Endothelial cell of umbilical vein (primary cell): ENCODE data around the gene JMJD6.

Experiments
- EZH2 ChIP-seq: IDR thresholded peaks from 2 replicates; pipeline ENCODE4 v1.6.1; 2012; ENCODE audit warnings: borderline replicate concordance, low read depth, mild to moderate bottlenecking, moderate library complexity, low read length, inconsistent platforms; ENCODE audit not compliant: severe bottlenecking
- FOS ChIP-seq: IDR thresholded peaks from 2 replicates; pipeline ENCODE4 v1.6.1; 2011; ENCODE audit warnings: mild to moderate bottlenecking, low read length, moderate library complexity, borderline replicate concordance; ENCODE audit not compliant: insufficient read depth
- GATA2 ChIP-seq: IDR thresholded peaks from 2 replicates; pipeline ENCODE4 v1.7.0; 2011; ENCODE audit warnings: low read depth, mild to moderate bottlenecking, moderate library complexity, mixed read lengths, low read length; ENCODE audit not compliant: insufficient read length, insufficient read depth
- JUN ChIP-seq: IDR thresholded peaks from 2 replicates; pipeline ENCODE4 v1.6.1; 2011; ENCODE audit warnings: borderline replicate concordance, low read depth; ENCODE audit not compliant: insufficient read length, insufficient read depth
- POLR2A ChIP-seq: IDR thresholded peaks from 2 replicates; pipeline ENCODE4 v1.6.1; 2012; ENCODE audit warnings: low read depth, mild to moderate bottlenecking, control low read depth, low read length
- POLR2AphosphoS5 ChIP-seq: IDR thresholded peaks from 2 replicates; pipeline ENCODE4 v1.6.1; 2012; ENCODE audit warnings: low read depth, mild to moderate bottlenecking, control low read depth, low read length, moderate library complexity; ENCODE audit not compliant: insufficient read depth
- TF ChIP-seq, protein P1 (sequence below), 2 donors: IDR thresholded peaks; 1 replicate in 1 of 2; 2 replicates in 1 of 2; pipeline ENCODE4 v1.5.1; 2011; ENCODE audit warnings: low read length in 2 of 2, mild to moderate bottlenecking in 2 of 2, moderate library complexity in 2 of 2, control low read depth in 1 of 2, inconsistent platforms in 1 of 2, low read depth in 1 of 2; ENCODE audit not compliant: insufficient read depth in 1 of 2; ENCODE audit errors: extremely low read depth in 1 of 2
- TF ChIP-seq, protein P2 (sequence below): IDR thresholded peaks from 2 replicates; pipeline ENCODE4 v1.6.1; 2011; ENCODE audit not compliant: insufficient read depth, insufficient read length

DNA sequence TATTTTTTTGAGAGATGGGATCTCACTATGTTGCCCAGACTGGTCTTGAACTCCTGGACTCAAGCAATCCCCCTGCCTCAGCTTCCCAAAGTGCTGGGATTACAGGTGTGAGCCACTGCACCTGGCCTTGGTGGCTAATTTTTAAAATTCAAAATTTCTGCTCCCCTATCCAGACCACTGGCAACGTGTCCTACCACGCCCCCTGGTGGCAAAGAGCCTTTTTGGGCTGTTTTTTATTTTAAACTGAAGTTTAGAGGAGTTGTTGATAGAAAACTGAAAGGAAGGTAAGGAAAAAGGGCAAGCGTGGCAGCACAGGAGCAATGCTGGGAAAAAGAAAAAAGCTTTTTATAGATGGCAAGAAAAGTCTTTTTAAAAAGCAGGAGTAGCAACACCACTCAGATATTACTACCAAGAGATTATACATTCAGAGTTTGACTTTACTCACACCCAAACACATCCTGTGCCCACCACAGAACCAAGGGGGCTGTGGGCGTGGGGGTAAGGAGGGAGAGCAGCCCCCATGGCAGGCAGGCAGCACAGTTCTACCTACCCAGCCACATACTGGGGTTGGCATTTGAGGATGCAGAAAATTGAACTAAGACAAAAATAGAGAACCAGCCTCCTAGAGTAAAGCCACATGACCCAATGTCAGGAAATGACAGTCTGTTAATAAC is 11.4 kb downstream of the JMJD6 start:
- TF ChIP-seq, protein P1, sequence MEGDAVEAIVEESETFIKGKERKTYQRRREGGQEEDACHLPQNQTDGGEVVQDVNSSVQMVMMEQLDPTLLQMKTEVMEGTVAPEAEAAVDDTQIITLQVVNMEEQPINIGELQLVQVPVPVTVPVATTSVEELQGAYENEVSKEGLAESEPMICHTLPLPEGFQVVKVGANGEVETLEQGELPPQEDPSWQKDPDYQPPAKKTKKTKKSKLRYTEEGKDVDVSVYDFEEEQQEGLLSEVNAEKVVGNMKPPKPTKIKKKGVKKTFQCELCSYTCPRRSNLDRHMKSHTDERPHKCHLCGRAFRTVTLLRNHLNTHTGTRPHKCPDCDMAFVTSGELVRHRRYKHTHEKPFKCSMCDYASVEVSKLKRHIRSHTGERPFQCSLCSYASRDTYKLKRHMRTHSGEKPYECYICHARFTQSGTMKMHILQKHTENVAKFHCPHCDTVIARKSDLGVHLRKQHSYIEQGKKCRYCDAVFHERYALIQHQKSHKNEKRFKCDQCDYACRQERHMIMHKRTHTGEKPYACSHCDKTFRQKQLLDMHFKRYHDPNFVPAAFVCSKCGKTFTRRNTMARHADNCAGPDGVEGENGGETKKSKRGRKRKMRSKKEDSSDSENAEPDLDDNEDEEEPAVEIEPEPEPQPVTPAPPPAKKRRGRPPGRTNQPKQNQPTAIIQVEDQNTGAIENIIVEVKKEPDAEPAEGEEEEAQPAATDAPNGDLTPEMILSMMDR (IDR thresholded peaks at IDR 0.05; ENCODE audit: extremely low read depth in 1 of 2, insufficient read depth in 1 of 2, low read depth in 1 of 2, low read length in 2 of 2), result peak; percentile 70 to 72
- TF ChIP-seq POLR2AphosphoS5 (no peak), POLR2A (no peak), GATA2 (no peak), JUN (no peak), EZH2 (no peak), FOS (no peak)
- TF ChIP-seq, protein P2, sequence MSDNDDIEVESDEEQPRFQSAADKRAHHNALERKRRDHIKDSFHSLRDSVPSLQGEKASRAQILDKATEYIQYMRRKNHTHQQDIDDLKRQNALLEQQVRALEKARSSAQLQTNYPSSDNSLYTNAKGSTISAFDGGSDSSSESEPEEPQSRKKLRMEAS, result no peak
